B cell (primary cell): ENCODE data around the gene IGFN1. TPM values are rescaled to one million over a fixed set of nuclear protein-coding genes. Genes with fewer than 3 reads are reported as not detected.

Source experiments
- ATAC-seq: fragments of 200-7000 bp; cut with Tn5 transposase; one replicate; pipeline ENCODE4 v1.10.0; 2021; ENCODE audit warnings: low read depth, mild to moderate bottlenecking, moderate number of reproducible peaks, moderate library complexity
- CTCF ChIA-PET: fragments of 350-600 bp; sonication (Branson Sonifier 250); formaldehyde crosslinking; loops from one replicate; lab custom pipeline; 2021; ENCODE audit warnings: antibody characterized with exemption, inconsistent platforms; lab: Charles Lee
- POLR2A ChIA-PET: fragments of 350-600 bp; sonication (Branson Sonifier 250); formaldehyde crosslinking; loops from one replicate; lab custom pipeline; 2021; ENCODE audit warnings: antibody characterized with exemption; lab: Charles Lee
- DNase-seq: peaks from one replicate; pipeline ENCODE4 v3.0.0; 2013
- H2AFZ ChIP-seq: 2 replicates; pipeline ENCODE4 v1.6.1; 2012; ENCODE audit warnings: mild to moderate bottlenecking, low read depth, low read length; ENCODE audit not compliant: insufficient read depth, poor library complexity, severe bottlenecking
- H3K27ac ChIP-seq, 2 donors: 1 replicate in 1 of 2; 2 replicates in 1 of 2; pipeline ENCODE4 v1.5.1; 2012 to 2013; ENCODE audit warnings: low read length in 2 of 2, mild to moderate bottlenecking in 2 of 2, moderate library complexity in 1 of 2
- H3K27me3 ChIP-seq, 4 experiments: fragments of 200-600 bp in 1 of 4; sonication (generic) in 1 of 4; replicated peaks in 1 of 4; 1 replicate in 2 of 4; 2 replicates in 2 of 4; pipeline versions ENCODE4 v1.6.1 to v1.7.0; 2013 to 2016; ENCODE audit warnings: low read length in 3 of 4, mild to moderate bottlenecking in 2 of 4, mixed read lengths in 1 of 4, moderate library complexity in 1 of 4; ENCODE audit not compliant: insufficient read depth in 4 of 4, control insufficient read depth in 3 of 4; ENCODE audit errors: control extremely low read depth in 1 of 4
- H3K36me3 ChIP-seq, 2 experiments: replicated peaks in 1 of 2; 1 replicate in 1 of 2; 2 replicates in 1 of 2; pipeline versions ENCODE4 v1.6.1 to v1.7.1; 2013; ENCODE audit warnings: low read length in 1 of 2; ENCODE audit not compliant: insufficient read depth in 2 of 2, control insufficient read depth in 1 of 2; ENCODE audit errors: control extremely low read depth in 1 of 2, extremely low read depth in 1 of 2
- H3K4me1 ChIP-seq, 2 donors: fragments of 200-600 bp in 1 of 2; sonication (generic) in 1 of 2; 1 replicate in 1 of 2; 2 replicates in 1 of 2; pipeline versions ENCODE4 v1.5.1 to v1.6.1; 2013 to 2017; ENCODE audit warnings: low read length in 2 of 2; ENCODE audit not compliant: control insufficient read depth in 2 of 2, insufficient read depth in 2 of 2
- H3K4me2 ChIP-seq: replicated peaks from 2 replicates; pipeline ENCODE3; 2012; ENCODE audit warnings: mild to moderate bottlenecking, low read depth, low read length; ENCODE audit not compliant: poor library complexity, severe bottlenecking
- H3K4me3 ChIP-seq, 5 experiments: fragments of 200-600 bp in 1 of 5; sonication (generic) in 1 of 5; 1 replicate in 3 of 5; 2 replicates in 2 of 5; pipeline versions ENCODE4 v1.5.1 to v1.7.0; 2011 to 2016; ENCODE audit warnings: low read length in 4 of 5, mild to moderate bottlenecking in 4 of 5, low read depth in 2 of 5, control low read depth in 1 of 5, moderate library complexity in 1 of 5; ENCODE audit not compliant: insufficient read depth in 1 of 5; ENCODE audit errors: control extremely low read depth in 1 of 5, extremely low read depth in 1 of 5
- H3K79me2 ChIP-seq: fragments of 200-600 bp; sonication (generic); one replicate; pipeline ENCODE4 v1.6.0; 2016; ENCODE audit warnings: low read length; ENCODE audit not compliant: control insufficient read depth, insufficient read depth
- H3K9ac ChIP-seq: fragments of 200-600 bp; sonication (generic); 2 replicates; pipeline ENCODE4 v1.6.1; 2017; ENCODE audit warnings: mild to moderate bottlenecking, low read length, moderate library complexity
- H3K9me3 ChIP-seq, 3 donors: one replicate each; pipeline versions ENCODE4 v1.6.1 to v1.7.1; 2013; ENCODE audit warnings: low read length in 2 of 3; ENCODE audit not compliant: control insufficient read depth in 2 of 3, insufficient read depth in 1 of 3; ENCODE audit errors: control extremely low read depth in 1 of 3
- H4K20me1 ChIP-seq: 2 replicates; pipeline ENCODE4 v1.6.0; 2012; ENCODE audit warnings: mild to moderate bottlenecking, low read length; ENCODE audit not compliant: insufficient read depth, control insufficient read depth, poor library complexity, severe bottlenecking
- H3K27ac Mint-ChIP-seq: one replicate; pipeline ENCODE4 v1.8.0; 2021; ENCODE audit warnings: mixed read lengths
- H3K27me3 Mint-ChIP-seq: one replicate; pipeline ENCODE4 v1.8.0; 2021; ENCODE audit warnings: mixed read lengths
- H3K4me1 Mint-ChIP-seq: one replicate; pipeline ENCODE4 v1.8.0; 2021; ENCODE audit warnings: mixed read lengths
- H3K4me3 Mint-ChIP-seq: one replicate; pipeline ENCODE4 v1.8.0; 2021; ENCODE audit warnings: mixed read lengths
- H3K9me3 Mint-ChIP-seq: one replicate; pipeline ENCODE4 v1.8.0; 2022; ENCODE audit warnings: mixed read lengths; ENCODE audit not compliant: insufficient read depth
- EZH2 ChIP-seq: IDR thresholded peaks from 2 replicates; pipeline ENCODE4 v1.6.1; 2012; ENCODE audit warnings: borderline replicate concordance, low read depth, mild to moderate bottlenecking, moderate library complexity, low read length; ENCODE audit not compliant: insufficient read depth, poor library complexity, severe bottlenecking
- WGBS: methylation state at CpG from one replicate; pipeline ENCODE4 v1.1.5; 2013; ENCODE audit warnings: missing lambda C conversion rate; ENCODE audit not compliant: insufficient coverage; 5-methylcytosine and 5-hydroxymethylcytosine counted together
- intact Hi-C: fragments of 100-400 bp; cut with micrococcal nuclease; formaldehyde crosslinking; loops from one replicate; pipeline ENCODE4 v1.10.0; 2022
- polyA plus RNA-seq: library from polyadenylated mRNA; depleted of rRNA; stranded (reverse); fragments of >200 nt; gene quantifications from 2 replicates; pipeline ENCODE4 v1.2.3, GENCODE V29; 2012
- total RNA-seq, 2 donors: library from RNA; stranded (reverse); fragments of 120-200 nt in 1 of 2; gene quantifications; 1 replicate in 1 of 2; 2 replicates in 1 of 2; pipeline versions ENCODE4 v1.2.3 to v1.2.4, GENCODE V29; 2013 to 2022
- TF ChIP-seq, protein P1 (sequence below): fragments of 200-600 bp; IDR thresholded peaks from one replicate; pipeline ENCODE4 v1.8.0; 2022; ENCODE audit warnings: antibody characterized with exemption, mild to moderate bottlenecking

IGFN1 gene
- total and polyA plus RNA-seq, 2 donors (not counting 1 experiment from before 2014, with no cell fraction given) = not detected

DNA sequence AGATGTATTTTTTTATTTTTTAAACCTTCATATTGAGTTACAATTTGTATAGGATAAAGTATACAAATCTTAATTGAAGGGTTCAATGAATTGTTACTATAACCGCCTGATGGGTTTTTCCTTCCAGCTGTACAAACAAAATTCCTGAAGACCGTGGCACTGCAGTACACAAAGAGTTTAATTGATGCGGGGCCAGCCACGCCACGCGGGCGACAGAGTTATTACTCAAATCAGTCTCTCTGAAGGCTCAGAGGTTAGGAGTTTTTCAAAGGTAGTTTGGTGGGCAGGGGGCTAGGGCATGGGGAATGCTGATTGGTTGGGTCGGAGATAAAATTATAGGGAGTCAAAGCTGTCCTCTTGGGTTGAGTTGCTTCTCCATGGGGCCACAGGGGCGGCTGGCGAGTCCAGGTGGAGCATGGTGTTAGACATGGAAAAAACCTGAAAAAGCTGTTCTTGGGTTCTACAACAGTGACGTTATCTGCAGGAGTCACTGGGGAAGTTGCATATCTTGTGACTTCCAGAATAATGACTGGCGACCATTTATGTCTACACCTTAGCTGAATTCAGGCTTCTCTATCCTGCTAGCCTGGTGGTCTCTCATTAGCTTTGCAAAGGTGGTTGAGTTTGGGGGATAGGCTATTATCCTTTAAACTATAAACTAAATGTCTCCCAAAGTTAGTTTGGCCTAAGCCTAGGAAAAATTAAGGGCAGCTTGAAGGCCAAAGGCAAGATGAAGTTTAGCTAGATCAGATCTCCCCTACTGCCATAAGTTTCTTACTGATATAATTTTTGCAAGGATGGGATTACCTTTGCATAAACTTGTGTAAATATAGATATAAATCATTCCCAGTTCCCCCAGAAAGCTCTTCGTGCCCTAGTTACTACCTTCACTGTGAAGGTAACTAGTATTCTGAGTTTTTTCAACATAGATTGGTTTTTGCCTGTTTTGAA, 23.3 kb upstream of the IGFN1 start:
- peaks cover 0 to 8% (median 0%) of the 10 kb centered on the region in 4 experiments for H3K27me3 ChIP-seq
- peaks cover 7% of the 10 kb centered on the region for H3K27me3 Mint-ChIP-seq
- H3K36me3 ChIP-seq = no peaks in the 10 kb centered on the region
- H3K9me3 Mint-ChIP-seq = no peaks in the 10 kb centered on the region
- H3K4me1 Mint-ChIP-seq = peaks cover 16% of the 10 kb centered on the region
- no peak overlapping the region for H3K4me2 ChIP-seq
- H3K79me2 ChIP-seq = no peaks in the 10 kb centered on the region
- 93% methylated on average over 8 of the region's 13 CpGs for WGBS
- CTCF ChIA-PET = interaction anchor here (1.0 to 1.2 kb wide), 2 partner anchors 10 to 12 kb away, joined by 3 read pairs; no protein-coding TSS in a partner anchor
- H3K4me3 ChIP-seq = no peak overlapping the region
- no peak overlapping the region for H3K9ac ChIP-seq
- no peak overlapping the region for H2AFZ ChIP-seq
- DNase-seq = no peak
- POLR2A ChIA-PET = no interaction called here
- no peak overlapping the region for H3K27ac ChIP-seq
- no peaks in the 10 kb centered on the region for H4K20me1 ChIP-seq
- H3K9me3 ChIP-seq = no peaks in the 10 kb centered on the region
- no peak for TF ChIP-seq EZH2
- intact Hi-C loops = no loop called here
- no peak for ATAC-seq
- no peak overlapping the region for H3K4me3 Mint-ChIP-seq
- H3K27ac Mint-ChIP-seq = no peak overlapping the region
- peaks cover 7 to 14% of the 10 kb centered on the region in 2 donors for H3K4me1 ChIP-seq

GRCh38 chr1:201169203-201169602, 21.4 kb upstream of the IGFN1 start:
- TF ChIP-seq EZH2 = no peak
- TF ChIP-seq, protein P1, sequence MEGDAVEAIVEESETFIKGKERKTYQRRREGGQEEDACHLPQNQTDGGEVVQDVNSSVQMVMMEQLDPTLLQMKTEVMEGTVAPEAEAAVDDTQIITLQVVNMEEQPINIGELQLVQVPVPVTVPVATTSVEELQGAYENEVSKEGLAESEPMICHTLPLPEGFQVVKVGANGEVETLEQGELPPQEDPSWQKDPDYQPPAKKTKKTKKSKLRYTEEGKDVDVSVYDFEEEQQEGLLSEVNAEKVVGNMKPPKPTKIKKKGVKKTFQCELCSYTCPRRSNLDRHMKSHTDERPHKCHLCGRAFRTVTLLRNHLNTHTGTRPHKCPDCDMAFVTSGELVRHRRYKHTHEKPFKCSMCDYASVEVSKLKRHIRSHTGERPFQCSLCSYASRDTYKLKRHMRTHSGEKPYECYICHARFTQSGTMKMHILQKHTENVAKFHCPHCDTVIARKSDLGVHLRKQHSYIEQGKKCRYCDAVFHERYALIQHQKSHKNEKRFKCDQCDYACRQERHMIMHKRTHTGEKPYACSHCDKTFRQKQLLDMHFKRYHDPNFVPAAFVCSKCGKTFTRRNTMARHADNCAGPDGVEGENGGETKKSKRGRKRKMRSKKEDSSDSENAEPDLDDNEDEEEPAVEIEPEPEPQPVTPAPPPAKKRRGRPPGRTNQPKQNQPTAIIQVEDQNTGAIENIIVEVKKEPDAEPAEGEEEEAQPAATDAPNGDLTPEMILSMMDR = no peak
- WGBS = no CpG with 5 or more reads among the region's 3 CpGs
- H3K4me3 Mint-ChIP-seq = peak overlapping the region; percentile 18

More at GRCh38 chr1:201169203-201169602, 21.4 kb upstream of the IGFN1 start:
- intact Hi-C loops = no loop called here
- Histone ChIP-seq H4K20me1 (no peaks in the 10 kb centered on the region), H3K79me2 (no peaks in the 10 kb centered on the region), H3K36me3 (no peaks in the 10 kb centered on the region), H3K4me3 (no peak overlapping the region), H3K27ac (no peak overlapping the region), H3K9ac (no peak overlapping the region), H3K9me3 (no peaks in the 10 kb centered on the region), H3K4me2 (no peak overlapping the region), H2AFZ (no peak overlapping the region), H3K4me1 (peaks cover 7 to 14% of the 10 kb centered on the region in 2 donors), H3K27me3 (peaks cover 0 to 19% (median 0%) of the 10 kb centered on the region in 4 experiments)
- no peaks in the 10 kb centered on the region for H3K9me3 Mint-ChIP-seq
- ChIA-PET POLR2A (interaction anchor here (1.0 kb wide), 1 partner anchor 10 kb away, joined by 7 read pairs; no protein-coding TSS in a partner anchor), CTCF (interaction anchor here (1.4 to 1.9 kb wide), 4 partner anchors 10 to 20 kb away, joined by 5 to 6 read pairs (median 6); partner anchors contain the start of gene TMEM9)
- peaks cover 16% of the 10 kb centered on the region for H3K4me1 Mint-ChIP-seq
- peaks cover 12% of the 10 kb centered on the region for H3K27me3 Mint-ChIP-seq
- ATAC-seq = no peak
- no peak overlapping the region for H3K27ac Mint-ChIP-seq
- no peak for DNase-seq
